NB4 (cell line): ENCODE data around the gene HDAC9.

Source experiments
- DNase-seq: peaks from one replicate; pipeline ENCODE4 v3.0.0; 2010; ENCODE audit warnings: low read depth
- H3K4me3 ChIP-seq: one replicate; pipeline ENCODE4 v1.5.1; 2011; ENCODE audit warnings: mild to moderate bottlenecking, low read depth, low read length, moderate library complexity
- CTCF ChIP-seq: IDR thresholded peaks from one replicate; pipeline ENCODE4 v1.5.1; 2012; ENCODE audit warnings: low read depth, low read length
- MAX ChIP-seq: IDR thresholded peaks from 2 replicates; pipeline ENCODE4 v1.6.1; 2011; ENCODE audit warnings: low read depth, low read length
- MYC ChIP-seq: IDR thresholded peaks from 2 replicates; pipeline ENCODE4 v1.6.1; 2011; ENCODE audit warnings: low read depth, low read length
- POLR2A ChIP-seq: IDR thresholded peaks from 2 replicates; pipeline ENCODE4 v1.6.1; 2011; ENCODE audit warnings: mild to moderate bottlenecking; ENCODE audit not compliant: insufficient read length; ENCODE audit errors: extremely low read depth

HDAC9 gene

GRCh38 chr7:18754766-18755165 lies 259.2 kb downstream of the HDAC9 start:
- DNase-seq = no peak
- no peak overlapping the region for H3K4me3 ChIP-seq
- TF ChIP-seq CTCF = no peak
- TF ChIP-seq MYC = no peak
- no peak for TF ChIP-seq POLR2A
- no peak for TF ChIP-seq MAX

GRCh38 chr7:18755793-18756192 lies 260.2 kb downstream of the HDAC9 start:
- TF ChIP-seq MYC (no peak), MAX (no peak)
- H3K4me3 ChIP-seq = no peak overlapping the region
- DNase-seq = no peak

- peak; percentile 76 for TF ChIP-seq MAX
- TF ChIP-seq MYC = peak; percentile 52; the same call in 1 of the 2 replicates
- TF ChIP-seq POLR2A = no peak
- no peak for TF ChIP-seq CTCF
- H3K4me3 ChIP-seq = no peak overlapping the region
- DNase-seq = peak; percentile 62
These were observed 261.0 kb downstream of the HDAC9 start for GRCh38 chr7:18756378-18757050.

- TF ChIP-seq MAX = no peak
- TF ChIP-seq MYC = no peak
- TF ChIP-seq POLR2A = no peak
- TF ChIP-seq CTCF = no peak
- no peak for DNase-seq
- H3K4me3 ChIP-seq = no peak overlapping the region
These were observed 264.5 kb downstream of the HDAC9 start for GRCh38 chr7:18760046-18760445.

GRCh38 chr7:18760631-18761445 lies 265.3 kb downstream of the HDAC9 start:
- DNase-seq = no peak
- TF ChIP-seq POLR2A (no peak), MYC (no peak), CTCF (no peak), MAX (no peak)
- H3K4me3 ChIP-seq = no peak overlapping the region

GRCh38 chr7:18762189-18762588 lies 266.6 kb downstream of the HDAC9 start:
- no peak overlapping the region for H3K4me3 ChIP-seq
- TF ChIP-seq CTCF (no peak), POLR2A (no peak), MAX (no peak), MYC (no peak)
- no peak for DNase-seq
